AG04450 (cell line): ENCODE measurements around the gene RPL26. TPM values are rescaled to one million over a fixed set of nuclear protein-coding genes. Genes with fewer than 3 reads are reported as not detected.

ENCODE experiments used
- CTCF ChIA-PET: fragments of 300-600, 350-600 bp; formaldehyde crosslinking; extraction: SDS; loops from one replicate; lab custom pipeline; 2022; ENCODE audit warnings: antibody characterized with exemption, inconsistent platforms; lab: Charles Lee
- POLR2A ChIA-PET: fragments of 350-600 bp; formaldehyde crosslinking; extraction: SDS; loops from one replicate; lab custom pipeline; 2021; ENCODE audit warnings: antibody characterized with exemption, inconsistent platforms; lab: Yijun Ruan, JAX
- DNase-seq: peaks from one replicate; pipeline ENCODE4 v3.0.0-alpha.2; 2011; ENCODE audit warnings: low read depth, low spot score
- H3K27ac ChIP-seq: one replicate; pipeline ENCODE4 v1.5.1; 2012; ENCODE audit warnings: low read depth, low read length, control low read depth
- H3K27me3 ChIP-seq: one replicate; pipeline ENCODE4 v1.6.0; 2012; ENCODE audit warnings: low read length; ENCODE audit not compliant: control insufficient read depth, insufficient read depth
- H3K4me3 ChIP-seq: 2 replicates; pipeline ENCODE4 v1.5.1; 2011; ENCODE audit warnings: mild to moderate bottlenecking, low read depth, low read length, control low read depth
- H3K9me3 ChIP-seq: 2 replicates; pipeline ENCODE4 v1.5.1; 2012; ENCODE audit warnings: low read length; ENCODE audit not compliant: control insufficient read depth, insufficient read depth
- polyA plus RNA-seq: library from polyadenylated mRNA; depleted of rRNA; stranded (reverse); fragments of >200 nt; gene quantifications from 2 replicates; pipeline ENCODE4 v1.2.3, GENCODE V29; 2011
- TF ChIP-seq, protein P1 (sequence below): IDR thresholded peaks from 2 replicates; pipeline ENCODE4 v1.5.1; 2011; ENCODE audit warnings: low read depth, low read length, control low read depth, inconsistent platforms

Gene RPL26
- polyA plus RNA-seq, 1 experiment: 4,830 TPM

- ChIA-PET CTCF (no interaction called here), POLR2A (no interaction called here)
- H3K4me3 ChIP-seq: no peak within 1 kb of the TSS
- DNase-seq: no peak
- peaks cover 20% of the 10 kb centered on the region for H3K27me3 ChIP-seq
- TF ChIP-seq, protein P1, sequence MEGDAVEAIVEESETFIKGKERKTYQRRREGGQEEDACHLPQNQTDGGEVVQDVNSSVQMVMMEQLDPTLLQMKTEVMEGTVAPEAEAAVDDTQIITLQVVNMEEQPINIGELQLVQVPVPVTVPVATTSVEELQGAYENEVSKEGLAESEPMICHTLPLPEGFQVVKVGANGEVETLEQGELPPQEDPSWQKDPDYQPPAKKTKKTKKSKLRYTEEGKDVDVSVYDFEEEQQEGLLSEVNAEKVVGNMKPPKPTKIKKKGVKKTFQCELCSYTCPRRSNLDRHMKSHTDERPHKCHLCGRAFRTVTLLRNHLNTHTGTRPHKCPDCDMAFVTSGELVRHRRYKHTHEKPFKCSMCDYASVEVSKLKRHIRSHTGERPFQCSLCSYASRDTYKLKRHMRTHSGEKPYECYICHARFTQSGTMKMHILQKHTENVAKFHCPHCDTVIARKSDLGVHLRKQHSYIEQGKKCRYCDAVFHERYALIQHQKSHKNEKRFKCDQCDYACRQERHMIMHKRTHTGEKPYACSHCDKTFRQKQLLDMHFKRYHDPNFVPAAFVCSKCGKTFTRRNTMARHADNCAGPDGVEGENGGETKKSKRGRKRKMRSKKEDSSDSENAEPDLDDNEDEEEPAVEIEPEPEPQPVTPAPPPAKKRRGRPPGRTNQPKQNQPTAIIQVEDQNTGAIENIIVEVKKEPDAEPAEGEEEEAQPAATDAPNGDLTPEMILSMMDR: no peak
- no peaks in the 10 kb centered on the region for H3K9me3 ChIP-seq
- H3K27ac ChIP-seq: no peak within 1 kb of the TSS
Observed at GRCh38 chr17:8339540-8339939, 43.5 kb downstream of the RPL26 start, which contains the start of gene ODF4. TSS of gene ODF4 (plus strand) at chr17:8339840. CDS start at chr17:8340052, 212 bp downstream.

- POLR2A ChIA-PET: no interaction called here
- no peaks in the 10 kb centered on the region for H3K9me3 ChIP-seq
- no peak overlapping the region for H3K27ac ChIP-seq
- peaks cover 18% of the 10 kb centered on the region for H3K27me3 ChIP-seq
- CTCF ChIA-PET: interaction anchor here (1.2 to 1.3 kb wide), 2 partner anchors 12 to 38 kb away, joined by 3 to 5 read pairs; partner anchors contain the start of gene KRABD2
- DNase-seq: no peak
- TF ChIP-seq, protein P1: no peak
- H3K4me3 ChIP-seq: no peak overlapping the region
Observed at GRCh38 chr17:8338753-8339140, 44.2 kb downstream of the RPL26 start.

DNA sequence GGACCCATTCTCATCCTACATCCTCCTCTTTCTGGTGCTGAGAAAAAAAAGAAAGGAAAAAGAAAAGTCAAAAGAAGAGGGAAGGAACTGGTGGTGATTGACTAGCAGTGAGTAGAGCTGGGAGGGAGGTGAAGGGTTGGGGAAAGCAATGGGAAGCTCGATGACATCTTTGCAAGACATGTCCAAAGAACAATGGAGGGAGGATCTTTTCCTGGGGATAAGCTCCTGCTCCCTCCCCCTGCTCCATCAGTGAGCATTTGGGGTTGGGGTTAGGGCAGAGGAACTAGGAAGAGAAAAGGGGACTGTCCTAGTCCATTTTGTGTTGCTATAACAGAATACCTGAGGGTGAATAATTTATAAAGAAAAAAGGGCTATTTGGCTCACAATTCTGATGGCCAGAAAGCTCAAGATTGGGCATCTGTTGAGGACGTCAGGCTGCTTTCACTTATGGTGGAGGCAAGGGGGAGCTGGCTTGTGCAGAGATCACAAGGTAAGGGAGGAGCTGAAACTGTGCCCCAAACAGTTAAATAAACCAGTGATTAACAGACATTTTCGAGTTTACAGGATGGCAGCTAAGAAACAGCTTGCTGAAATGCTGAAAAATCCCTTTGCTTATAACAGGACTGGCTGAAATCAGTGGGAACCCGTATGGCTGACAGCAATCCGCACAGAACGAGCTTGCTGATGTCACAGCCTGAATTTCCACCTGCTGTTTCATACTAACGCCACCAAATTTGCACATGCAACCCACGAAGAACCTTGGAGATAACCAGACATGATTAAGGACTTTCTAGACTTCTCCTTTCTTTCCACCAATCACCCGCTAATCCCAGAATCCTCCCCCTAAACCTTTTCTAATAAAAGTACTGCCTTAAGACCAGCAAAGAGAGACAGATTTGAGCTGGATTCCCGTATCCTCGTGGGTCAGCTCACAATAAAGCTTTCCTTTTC is 44.9 kb downstream of the RPL26 start:
- Histone ChIP-seq H3K4me3 (peak overlapping the region; percentile 35), H3K9me3 (no peaks in the 10 kb centered on the region), H3K27me3 (peaks cover 15% of the 10 kb centered on the region), H3K27ac (no peak overlapping the region)
- ChIA-PET CTCF (interaction anchor here (1.2 to 1.3 kb wide), 2 partner anchors 11 to 39 kb away, joined by 3 to 5 read pairs; partner anchors contain the start of gene KRABD2), POLR2A (no interaction called here)
- TF ChIP-seq, protein P1: no peak
- no peak for DNase-seq

- CTCF ChIA-PET: no interaction called here
- POLR2A ChIA-PET: no interaction called here
- Histone ChIP-seq H3K9me3 (no peaks in the 10 kb centered on the region), H3K27ac (no peak overlapping the region), H3K4me3 (no peak overlapping the region), H3K27me3 (peaks cover 17% of the 10 kb centered on the region)
- TF ChIP-seq, protein P1: no peak
- DNase-seq: no peak
Observed at GRCh38 chr17:8333281-8333680, 49.7 kb downstream of the RPL26 start.

DNA sequence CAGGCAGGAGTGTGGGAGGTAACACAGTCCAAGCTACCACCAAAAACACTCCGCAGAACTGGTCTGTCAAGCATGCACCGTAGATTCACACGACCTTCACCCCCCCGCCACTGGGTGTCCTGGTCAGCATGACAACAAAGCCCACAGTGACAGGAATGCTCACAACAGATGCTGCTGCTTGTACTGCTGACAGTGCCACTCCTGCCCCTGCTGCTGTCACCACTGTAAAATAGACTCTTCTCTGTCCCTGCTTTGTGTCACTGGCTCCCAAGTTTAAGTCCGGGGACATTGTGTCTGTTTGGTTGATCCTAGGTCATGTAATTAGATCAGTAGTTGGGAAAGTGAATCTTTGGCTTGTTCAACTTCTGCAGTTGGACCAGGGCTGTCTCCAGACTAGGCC is 50.3 kb downstream of the RPL26 start:
- POLR2A ChIA-PET: no interaction called here
- H3K27me3 ChIP-seq: peaks cover 13% of the 10 kb centered on the region
- no peak overlapping the region for H3K4me3 ChIP-seq
- TF ChIP-seq, protein P1: no peak
- H3K9me3 ChIP-seq: no peaks in the 10 kb centered on the region
- CTCF ChIA-PET: no interaction called here
- DNase-seq: no peak
- no peak overlapping the region for H3K27ac ChIP-seq
